ENCODE results near the gene BFSP1. TPM values are rescaled to one million over a fixed set of nuclear protein-coding genes. Genes with fewer than 3 reads are reported as not detected.

BFSP1 gene
- total RNA-seq, 8 experiments from 2014 or later = 0.49 to 9.6 (median 1.8) TPM

DNA sequence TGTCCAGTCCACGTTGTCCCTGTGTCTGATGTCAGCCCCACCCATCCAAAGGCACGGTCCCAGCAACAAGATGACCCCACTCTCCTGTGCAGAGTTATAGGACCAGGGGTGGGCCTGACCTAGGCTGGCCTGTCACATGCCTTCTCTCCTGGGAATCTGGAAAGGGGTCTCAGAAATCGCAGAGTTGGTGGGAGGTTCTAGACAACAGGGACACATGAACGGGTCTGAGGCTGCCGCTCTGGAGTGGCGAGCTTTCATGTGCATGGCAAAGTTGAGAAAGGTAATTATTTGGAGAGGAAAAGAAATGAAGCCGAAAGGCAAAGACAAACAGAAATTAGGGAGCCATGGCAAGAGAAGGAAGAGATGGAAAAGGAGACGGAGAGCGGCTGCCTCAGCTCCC is 29.5 kb downstream of the BFSP1 start:
- in situ Hi-C loops (cut with MboI; ENCODE audit: low pct_unique_long_range_greater_than_20kb in 2 of 9, low sequenced_read_pairs in 9 of 9, unreplicated experiment in 9 of 9) = loop anchor here in 3 of 9 experiments (25.0 kb wide), 2 partner anchors 411 to 436 kb away; no protein-coding TSS in a partner anchor

DNA sequence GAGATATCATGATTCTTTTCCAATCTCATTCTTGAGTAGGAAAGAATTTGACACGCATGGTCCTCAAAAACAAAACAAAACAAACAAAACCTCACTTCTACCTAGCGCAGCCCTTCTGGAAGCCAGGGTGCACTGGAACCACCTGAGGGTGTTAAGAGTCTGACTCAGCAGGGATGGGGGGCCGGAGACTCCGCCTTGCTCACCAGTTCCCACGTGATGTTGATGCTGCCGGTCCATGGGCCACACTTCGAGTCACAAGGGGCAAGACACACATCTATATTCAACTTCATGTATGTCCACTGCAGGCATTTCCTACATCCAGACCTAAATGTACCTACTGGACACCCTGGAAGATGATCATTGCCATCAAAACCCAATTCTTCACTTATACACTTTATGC is 30.4 kb downstream of the BFSP1 start:
- no peak for ATAC-seq (replicated peaks in 6 of 8)
- in situ Hi-C loops (cut with MboI; ENCODE audit: low pct_unique_long_range_greater_than_20kb in 2 of 9, low sequenced_read_pairs in 9 of 9, unreplicated experiment in 9 of 9) = loop anchor here in 3 of 9 experiments (25.0 kb wide), 2 partner anchors 411 to 436 kb away; no protein-coding TSS in a partner anchor

More for the DNA sequence above, 29.5 kb downstream of the BFSP1 start:
- no peak overlapping the region for H3K4me3 ChIP-seq
- no peak overlapping the region for H3K27ac ChIP-seq
- ATAC-seq (replicated peaks in 6 of 8) = no peak
- WGBS, 10 experiments = 29 to 100% (median 80%) methylated on average over 1 to 8 of the region's 9 CpGs; no CpG with 5 or more reads in 2 of the 10 experiments
- peaks cover 0 to 5% of the 10 kb centered on the region in 2 donors for H3K4me1 ChIP-seq (replicated peaks in 1 of 2)

DNA sequence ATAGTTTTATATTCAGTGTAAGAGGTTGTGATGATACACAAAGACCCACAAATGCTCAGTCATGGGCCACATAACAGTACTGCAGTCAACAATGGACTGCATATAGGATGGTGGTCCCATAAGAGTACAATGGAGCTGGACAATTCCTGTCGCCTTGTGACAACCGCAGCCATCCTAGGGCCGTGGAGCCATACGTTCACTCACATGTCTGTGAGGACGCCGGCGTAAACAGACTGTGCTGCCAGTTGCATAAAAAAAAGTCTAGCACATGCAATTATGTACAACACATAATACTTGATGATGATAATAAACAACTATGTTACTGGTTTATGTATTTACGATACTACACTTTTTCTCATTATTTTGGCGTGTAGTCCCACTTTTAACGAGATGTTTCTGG is 30.9 kb downstream of the BFSP1 start:
- ATAC-seq (replicated peaks in 6 of 8) = no peak
- H3K27ac ChIP-seq = no peak overlapping the region
- in situ Hi-C loops (cut with MboI; ENCODE audit: low pct_unique_long_range_greater_than_20kb in 2 of 9, low sequenced_read_pairs in 9 of 9, unreplicated experiment in 9 of 9) = loop anchor here in 3 of 9 experiments (25.0 kb wide), 2 partner anchors 412 to 437 kb away; no protein-coding TSS in a partner anchor
- peaks cover 0 to 1% of the 10 kb centered on the region in 2 donors for H3K4me1 ChIP-seq (replicated peaks in 1 of 2)
- H3K4me3 ChIP-seq = no peak overlapping the region
- 52 to 89% (median 79%) methylated on average over 2 to 10 of the region's 10 CpGs; no CpG with 5 or more reads in 1 of the 10 experiments for WGBS, 10 experiments

More for the DNA sequence above, 30.4 kb downstream of the BFSP1 start:
- Histone ChIP-seq H3K27ac (no peak overlapping the region), H3K4me1 (replicated peaks in 1 of 2) (peaks cover 0 to 5% of the 10 kb centered on the region in 2 donors), H3K4me3 (no peak overlapping the region)
- 80 to 100% (median 83%) methylated on average over 2 to 6 of the region's 7 CpGs; no CpG with 5 or more reads in 3 of the 10 experiments for WGBS, 10 experiments

DNA sequence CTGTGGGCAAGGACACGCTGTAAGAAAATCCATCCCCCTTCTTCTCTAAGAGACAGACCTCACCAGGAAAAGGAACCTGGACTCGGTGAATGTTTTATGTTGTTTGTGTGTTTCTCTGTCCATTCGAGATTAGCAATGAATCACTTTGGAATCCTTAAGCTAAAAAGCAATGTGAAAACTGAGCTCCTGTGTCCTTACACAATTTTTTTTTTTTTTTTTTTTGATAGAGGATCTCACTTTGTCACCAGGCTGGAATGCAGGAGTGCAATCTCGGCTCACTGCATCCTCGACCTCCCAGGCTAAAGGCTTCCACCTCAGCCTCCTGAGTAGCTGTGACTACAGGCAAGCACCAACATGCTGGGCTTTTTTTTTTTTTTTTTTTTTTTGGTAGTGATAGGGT is 32.1 kb downstream of the BFSP1 start:
- Histone ChIP-seq H3K4me3 (no peak overlapping the region), H3K27ac (no peak overlapping the region), H3K4me1 (replicated peaks in 1 of 2) (no peaks in the 10 kb centered on the region)
- 17 to 97% (median 63%) methylated on average over 1 to 5 of the region's 5 CpGs; no CpG with 5 or more reads in 1 of the 10 experiments for WGBS, 10 experiments
- in situ Hi-C loops (cut with MboI; ENCODE audit: low pct_unique_long_range_greater_than_20kb in 2 of 9, low sequenced_read_pairs in 9 of 9, unreplicated experiment in 9 of 9) = no loop called here
- ATAC-seq (replicated peaks in 6 of 8) = no peak

DNA sequence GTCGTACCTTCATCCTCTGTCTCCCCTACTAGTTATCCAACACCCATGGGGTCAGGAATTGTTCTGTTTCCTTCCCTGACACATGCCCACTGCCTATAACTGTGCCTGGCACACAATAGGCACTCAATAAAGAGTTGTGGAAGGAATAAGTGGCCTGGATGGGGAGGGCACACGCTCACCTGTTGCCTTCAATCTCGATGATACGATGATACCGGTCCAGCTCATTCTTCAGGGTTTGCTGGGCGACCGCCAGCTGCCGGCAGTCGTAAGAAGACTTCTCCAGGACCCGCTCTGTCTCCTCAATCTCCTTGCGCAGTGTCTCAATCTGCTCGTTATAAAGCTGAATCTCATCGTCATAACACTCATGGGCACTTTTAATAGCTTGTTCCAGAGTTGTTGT is 32.5 kb downstream of the BFSP1 start:
- Histone ChIP-seq H3K4me3 (no peak overlapping the region), H3K27ac (no peak overlapping the region), H3K4me1 (replicated peaks in 1 of 2) (no peaks in the 10 kb centered on the region)
- WGBS, 10 experiments = 71 to 100% (median 90%) methylated on average over 1 to 10 of the region's 13 CpGs; no CpG with 5 or more reads in 3 of the 10 experiments
- ATAC-seq (replicated peaks in 6 of 8) = no peak
- in situ Hi-C loops (cut with MboI; ENCODE audit: low pct_unique_long_range_greater_than_20kb in 2 of 9, low sequenced_read_pairs in 9 of 9, unreplicated experiment in 9 of 9) = no loop called here

DNA sequence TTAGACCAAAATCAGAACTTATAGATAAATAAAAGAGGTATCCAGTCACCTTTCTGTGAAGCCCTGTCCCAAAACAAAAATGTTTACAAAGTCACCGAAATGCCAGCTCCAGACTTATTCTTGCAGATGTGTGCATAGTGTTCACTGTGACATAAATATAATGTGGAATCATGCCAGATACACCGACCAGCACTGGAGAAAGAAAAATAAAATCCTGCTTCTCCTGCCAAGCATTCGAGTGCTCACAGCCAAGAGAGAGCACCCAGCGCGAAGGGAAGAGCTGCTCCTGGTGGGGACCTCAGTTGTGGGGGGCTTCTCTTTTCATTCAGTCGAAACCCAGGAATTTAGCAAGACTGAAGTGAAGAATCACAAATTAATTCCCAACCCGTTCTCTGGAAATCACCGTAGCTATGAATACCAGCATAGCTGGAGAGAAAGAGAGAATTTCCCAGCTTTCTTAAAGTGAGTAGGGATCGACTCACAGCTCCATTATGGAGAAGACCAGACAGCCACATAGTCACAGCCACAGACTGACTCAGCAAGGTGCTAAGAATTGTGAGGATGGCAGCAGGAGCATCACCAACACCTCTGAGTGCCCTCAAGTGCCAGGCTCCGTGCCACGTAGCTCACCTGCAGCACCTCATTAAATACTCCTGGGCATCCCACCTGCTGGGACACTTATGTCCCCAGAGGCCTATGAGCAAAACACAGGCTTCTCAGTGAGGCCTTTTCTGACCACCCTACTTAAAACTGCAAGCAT is 33.2 kb downstream of the BFSP1 start:
- in situ Hi-C loops (cut with MboI; ENCODE audit: low pct_unique_long_range_greater_than_20kb in 2 of 9, low sequenced_read_pairs in 9 of 9, unreplicated experiment in 9 of 9) = no loop called here
- H3K4me1 ChIP-seq (replicated peaks in 1 of 2) = no peaks in the 10 kb centered on the region
- WGBS, 10 experiments = 34 to 100% (median 87%) methylated on average over 1 to 10 of the region's 11 CpGs; no CpG with 5 or more reads in 3 of the 10 experiments
- H3K27ac ChIP-seq = no peak overlapping the region
- H3K4me3 ChIP-seq = no peak overlapping the region
- peak in 1 of 8 experiments; percentile 24 for ATAC-seq (replicated peaks in 6 of 8)

DNA sequence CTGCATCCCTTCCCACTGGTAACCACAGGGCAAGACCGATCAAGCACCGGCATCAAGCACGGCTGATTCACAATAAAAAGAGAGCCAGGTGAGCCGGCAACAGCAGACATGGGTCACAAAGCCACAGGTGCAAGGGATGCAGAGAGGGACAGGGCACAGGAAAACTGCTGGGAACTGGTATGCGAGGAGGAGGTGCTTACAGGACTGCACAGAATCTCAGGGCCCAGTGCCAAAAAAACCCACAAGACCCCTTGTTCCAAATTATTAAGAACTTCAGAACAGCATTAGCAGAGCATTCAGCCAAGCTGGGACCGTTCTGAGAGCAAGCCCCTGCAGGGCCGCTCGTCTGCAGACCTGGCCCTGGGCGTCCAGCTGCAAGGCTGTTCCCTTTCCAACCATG is 35.4 kb downstream of the BFSP1 start:
- Histone ChIP-seq H3K4me1 (replicated peaks in 1 of 2) (no peaks in the 10 kb centered on the region), H3K4me3 (no peak overlapping the region), H3K27ac (no peak overlapping the region)
- in situ Hi-C loops (cut with MboI; ENCODE audit: low pct_unique_long_range_greater_than_20kb in 2 of 9, low sequenced_read_pairs in 9 of 9, unreplicated experiment in 9 of 9) = no loop called here
- WGBS, 10 experiments = 31 to 92% (median 77%) methylated on average over 2 to 6 of the region's 9 CpGs; no CpG with 5 or more reads in 5 of the 10 experiments
- no peak for ATAC-seq (replicated peaks in 6 of 8)

DNA sequence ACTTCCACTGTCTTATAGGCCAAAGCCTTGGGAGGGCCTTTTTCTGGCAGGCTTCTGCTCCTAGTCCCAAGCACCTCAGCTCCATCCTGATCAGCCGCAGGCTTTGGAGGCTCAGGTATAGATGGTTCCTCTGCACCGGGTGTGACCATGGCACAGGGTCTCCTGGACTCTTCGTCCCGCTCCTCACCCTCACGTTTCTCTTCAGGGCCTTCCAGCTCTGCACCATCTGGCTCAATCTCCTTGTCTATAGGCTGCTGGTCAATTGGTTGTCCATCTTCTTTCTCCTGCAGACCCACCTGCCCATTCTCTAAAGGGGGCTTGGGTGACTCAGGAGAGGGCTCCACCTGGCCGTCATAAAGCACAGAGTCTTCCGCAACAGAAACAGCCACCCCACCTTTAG is 37.0 kb downstream of the BFSP1 start:
- no peak overlapping the region for H3K27ac ChIP-seq
- no peaks in the 10 kb centered on the region for H3K4me1 ChIP-seq (replicated peaks in 1 of 2)
- ATAC-seq (replicated peaks in 6 of 8) = no peak
- WGBS, 10 experiments = 78 to 100% (median 89%) methylated on average over 1 to 5 of the region's 7 CpGs; no CpG with 5 or more reads in 4 of the 10 experiments
- H3K4me3 ChIP-seq = no peak overlapping the region
- in situ Hi-C loops (cut with MboI; ENCODE audit: low pct_unique_long_range_greater_than_20kb in 2 of 9, low sequenced_read_pairs in 9 of 9, unreplicated experiment in 9 of 9) = no loop called here

DNA sequence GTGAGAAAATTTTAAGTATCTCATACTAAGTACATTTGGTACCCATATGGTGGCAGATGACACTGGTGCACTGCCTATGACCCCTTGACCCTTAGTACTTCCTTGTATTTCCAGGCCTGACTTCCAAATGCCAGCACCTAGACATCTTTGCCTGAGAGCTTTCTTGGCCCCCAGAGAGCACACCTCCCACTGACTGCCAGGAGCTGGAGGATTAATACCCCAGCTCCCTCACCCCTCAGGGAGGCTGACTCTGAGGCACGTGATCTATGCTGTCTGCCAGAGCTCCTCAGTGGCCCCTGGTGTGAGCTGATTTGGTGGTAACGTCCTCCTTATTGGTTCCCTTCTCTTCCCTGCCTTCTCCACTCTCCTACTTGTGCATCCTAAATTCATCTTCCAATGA is 38.0 kb downstream of the BFSP1 start:
- no peak overlapping the region for H3K4me3 ChIP-seq
- in situ Hi-C loops (cut with MboI; ENCODE audit: low pct_unique_long_range_greater_than_20kb in 2 of 9, low sequenced_read_pairs in 9 of 9, unreplicated experiment in 9 of 9) = no loop called here
- no peaks in the 10 kb centered on the region for H3K4me1 ChIP-seq (replicated peaks in 1 of 2)
- ATAC-seq (replicated peaks in 6 of 8) = no peak
- H3K27ac ChIP-seq = no peak overlapping the region
- WGBS, 10 experiments = 0 to 60% (median 10%) methylated on average over 1 to 2 of the region's 2 CpGs; no CpG with 5 or more reads in 4 of the 10 experiments

DNA sequence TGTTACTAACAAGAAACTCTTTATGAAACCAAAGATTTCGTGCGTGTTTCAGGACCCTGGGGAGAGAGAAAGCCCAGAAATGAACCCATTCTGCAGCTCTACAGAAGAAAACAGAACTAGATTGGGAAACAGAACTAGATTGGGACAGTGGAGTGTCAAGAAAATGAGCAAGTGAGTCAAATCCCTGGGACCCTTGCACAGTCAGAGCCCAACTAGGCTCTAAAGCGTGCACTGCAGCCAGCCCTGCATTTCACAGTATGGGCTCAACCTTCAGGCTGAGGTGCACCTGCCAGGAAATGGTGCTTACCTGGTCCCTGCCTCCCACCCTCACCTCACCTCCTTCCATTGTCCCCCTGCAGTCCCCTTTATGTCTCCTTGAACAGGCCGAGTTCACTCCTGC is 39.7 kb downstream of the BFSP1 start:
- in situ Hi-C loops (cut with MboI; ENCODE audit: low pct_unique_long_range_greater_than_20kb in 2 of 9, low sequenced_read_pairs in 9 of 9, unreplicated experiment in 9 of 9) = no loop called here
- Histone ChIP-seq H3K27ac (no peak overlapping the region), H3K4me1 (replicated peaks in 1 of 2) (no peaks in the 10 kb centered on the region), H3K4me3 (no peak overlapping the region)
- WGBS, 10 experiments = 0 to 84% (median 80%) methylated on average over 1 to 4 of the region's 4 CpGs; no CpG with 5 or more reads in 6 of the 10 experiments
- no peak for ATAC-seq (replicated peaks in 6 of 8)

DNA sequence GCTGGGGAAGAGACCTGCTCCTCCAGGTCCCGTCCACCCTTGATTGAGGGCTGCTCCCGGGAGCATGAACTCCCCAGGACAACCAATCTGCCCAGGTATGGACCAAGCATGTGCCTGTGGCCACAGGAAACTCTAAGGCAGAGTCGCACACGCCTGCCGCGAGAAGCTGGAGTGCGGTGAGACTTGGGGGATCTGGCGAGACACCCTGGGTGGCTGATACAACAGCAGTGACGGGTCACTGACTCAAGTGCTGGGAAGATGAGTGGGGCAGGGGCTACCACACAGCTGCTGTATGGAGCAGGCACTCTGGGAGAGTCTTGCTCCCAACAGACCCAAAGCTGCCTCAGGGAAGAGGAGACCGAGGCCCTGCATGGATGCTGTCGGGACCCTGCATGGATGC is 40.1 kb downstream of the BFSP1 start:
- Histone ChIP-seq H3K4me3 (no peak overlapping the region), H3K27ac (no peak overlapping the region), H3K4me1 (replicated peaks in 1 of 2) (no peaks in the 10 kb centered on the region)
- ATAC-seq (replicated peaks in 6 of 8) = no peak
- WGBS, 10 experiments = 30 to 100% (median 80%) methylated on average over 1 to 3 of the region's 11 CpGs; no CpG with 5 or more reads in 6 of the 10 experiments
- in situ Hi-C loops (cut with MboI; ENCODE audit: low pct_unique_long_range_greater_than_20kb in 2 of 9, low sequenced_read_pairs in 9 of 9, unreplicated experiment in 9 of 9) = no loop called here

DNA sequence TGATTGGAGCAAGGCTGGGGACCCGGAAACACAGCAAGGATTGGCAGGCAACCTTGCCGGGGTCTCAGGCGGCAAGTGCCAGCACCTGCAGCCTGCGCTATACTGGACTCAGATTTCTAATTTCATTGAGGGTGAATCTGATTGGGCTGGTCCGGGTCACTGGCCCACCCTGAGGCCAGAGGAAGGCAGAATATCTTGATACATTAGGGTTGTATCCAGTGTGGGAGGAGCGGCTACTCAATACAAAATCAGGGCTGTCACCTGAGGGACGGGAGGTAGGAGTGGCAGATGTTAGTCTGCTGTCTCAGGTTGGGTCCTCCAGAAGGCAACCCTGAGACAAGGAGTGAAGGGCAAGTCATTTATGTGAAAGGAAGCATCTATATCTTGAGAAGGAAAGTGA is 40.7 kb downstream of the BFSP1 start:
- in situ Hi-C loops (cut with MboI; ENCODE audit: low pct_unique_long_range_greater_than_20kb in 2 of 9, low sequenced_read_pairs in 9 of 9, unreplicated experiment in 9 of 9) = no loop called here
- ATAC-seq (replicated peaks in 6 of 8) = no peak

DNA sequence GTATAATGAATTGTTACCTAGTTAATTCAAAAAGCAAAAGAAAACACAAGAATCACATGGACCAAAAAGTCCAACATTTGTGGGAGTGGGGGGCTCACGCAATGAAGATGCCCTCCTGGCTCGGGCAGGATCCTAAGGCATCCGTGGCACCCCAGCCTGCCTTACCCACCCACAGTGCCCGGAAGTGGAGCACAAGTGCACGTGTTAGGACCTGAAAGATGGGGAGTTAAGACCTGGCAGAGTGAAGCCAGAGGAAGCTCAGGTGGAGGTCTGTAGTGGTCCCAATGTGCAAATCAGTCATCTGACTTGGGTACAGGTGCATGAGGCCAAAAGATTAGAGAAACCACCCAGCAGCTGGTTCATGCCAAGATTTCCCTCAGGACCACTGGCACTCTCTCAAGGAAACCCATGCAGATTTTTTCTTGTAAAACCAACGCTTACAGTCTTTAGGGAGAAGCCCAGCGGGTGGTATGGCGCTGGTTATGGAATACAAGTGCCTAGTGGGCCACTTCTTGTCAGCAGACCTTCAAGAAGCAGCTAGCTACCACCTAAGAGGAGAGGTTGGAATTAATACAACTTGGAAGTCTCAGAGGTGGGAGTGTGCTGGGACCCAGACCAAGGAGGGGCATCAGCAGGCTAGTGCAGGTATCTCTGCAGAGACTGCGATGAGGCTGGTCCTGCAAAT is 42.1 kb downstream of the BFSP1 start:
- WGBS, 10 experiments = 0 to 100% (median 79%) methylated on average over 1 to 8 of the region's 9 CpGs; no CpG with 5 or more reads in 4 of the 10 experiments
- in situ Hi-C loops (cut with MboI; ENCODE audit: low pct_unique_long_range_greater_than_20kb in 2 of 9, low sequenced_read_pairs in 9 of 9, unreplicated experiment in 9 of 9) = no loop called here
- no peak for ATAC-seq (replicated peaks in 6 of 8)
- Histone ChIP-seq H3K4me3 (no peak overlapping the region), H3K27ac (no peak overlapping the region), H3K4me1 (replicated peaks in 1 of 2) (no peaks in the 10 kb centered on the region)

More for the DNA sequence above, 40.7 kb downstream of the BFSP1 start:
- H3K4me3 ChIP-seq = no peak overlapping the region
- H3K27ac ChIP-seq = no peak overlapping the region
- 29 to 100% (median 82%) methylated on average over 1 to 7 of the region's 7 CpGs; no CpG with 5 or more reads in 2 of the 10 experiments for WGBS, 10 experiments
- H3K4me1 ChIP-seq (replicated peaks in 1 of 2) = no peaks in the 10 kb centered on the region
